ENCODE data around the gene SLC38A4.

DNA sequence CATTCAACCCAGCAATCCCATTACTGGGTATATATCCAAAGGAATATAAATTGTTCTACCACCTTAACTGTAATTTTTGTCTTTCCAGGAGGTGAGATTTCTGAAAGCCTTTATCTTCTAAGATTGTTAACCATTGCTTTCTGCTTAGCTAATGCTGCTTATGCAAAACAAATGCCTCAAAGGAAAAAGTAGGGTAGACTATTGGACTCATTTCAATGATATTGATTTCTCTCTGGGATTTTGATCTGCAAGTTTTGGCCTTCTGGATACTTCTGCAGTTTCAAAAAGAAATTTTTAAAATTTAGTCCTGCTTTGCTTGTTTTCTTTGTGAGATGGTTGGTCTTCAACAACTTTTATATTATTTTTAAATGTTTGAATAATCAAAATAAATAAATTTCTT is 108.6 kb downstream of the SLC38A4 start:
- TF ChIP-seq, protein P1, sequence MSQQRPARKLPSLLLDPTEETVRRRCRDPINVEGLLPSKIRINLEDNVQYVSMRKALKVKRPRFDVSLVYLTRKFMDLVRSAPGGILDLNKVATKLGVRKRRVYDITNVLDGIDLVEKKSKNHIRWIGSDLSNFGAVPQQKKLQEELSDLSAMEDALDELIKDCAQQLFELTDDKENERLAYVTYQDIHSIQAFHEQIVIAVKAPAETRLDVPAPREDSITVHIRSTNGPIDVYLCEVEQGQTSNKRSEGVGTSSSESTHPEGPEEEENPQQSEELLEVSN (IDR thresholded peaks at IDR 0.05), result no peak
- TF ChIP-seq CTCF (IDR thresholded peaks at IDR 0.05; ENCODE audit: control extremely low read depth in 1 of 3, insufficient read depth in 1 of 3, low read depth in 1 of 3, low read length in 3 of 3) (no peak), POLR2AphosphoS5 (IDR thresholded peaks at IDR 0.05; ENCODE audit: low read depth, low read length) (no peak), EP300 (IDR thresholded peaks at IDR 0.05; ENCODE audit: borderline replicate concordance in 1 of 2, low read depth in 2 of 2, low read length in 2 of 2) (no peak), POLR2A (IDR thresholded peaks at IDR 0.05; ENCODE audit: control extremely low read depth in 1 of 2, low read depth in 2 of 2, low read length in 2 of 2) (no peak), PHF8 (conservative IDR thresholded peaks at IDR 0.05; ENCODE audit: low read depth, low read length) (no peak), CHD1 (IDR thresholded peaks at IDR 0.05; ENCODE audit: low read depth, low read length) (no peak), ZNF274 (IDR thresholded peaks at IDR 0.05; ENCODE audit: borderline replicate concordance, extremely low read depth, low read length) (no peak), EZH2 (IDR thresholded peaks at IDR 0.05; ENCODE audit: low read depth, low read length, severe bottlenecking) (no peak), RNF2 (IDR thresholded peaks at IDR 0.05; ENCODE audit: borderline replicate concordance, low read depth, low read length, missing control alignments, poor library complexity, severe bottlenecking) (no peak)
